ENCODE measurements around the gene DHRS7. TPM values are rescaled to one million over a fixed set of nuclear protein-coding genes. Genes with fewer than 3 reads are reported as not detected.
A peak's percentile ranks its signal among the peaks of the same experiment; 100 is the strongest.

The DHRS7 gene
- total and polyA plus RNA-seq, 9 of the 15 experiments (the other 6 are each of a cell fraction or from before 2014, with no cell fraction given): 10.2 to 20.1 (median 15.7) TPM

- TF ChIP-seq RBM17 (IDR thresholded peaks at IDR 0.05; ENCODE audit: borderline replicate concordance, low read depth, low read length) (no peak), NFE2L1 (tag; IDR thresholded peaks at IDR 0.05; ENCODE audit: borderline replicate concordance, low read depth) (no peak)
These were observed 22.9 kb upstream of the DHRS7 start (continued) for GRCh38 chr14:60188115-60188514.

GRCh38 chr14:60184905-60185555, 19.8 kb upstream of the DHRS7 start:
- peak in 1 of 4 experiments; percentile 17 for DNase-seq (ENCODE audit: extremely low read depth in 1 of 4, low spot score in 3 of 4)
- Histone ChIP-seq H3K4me1 (replicated peaks in 1 of 2; ENCODE audit: control insufficient read depth in 2 of 2, insufficient read depth in 2 of 2, low read length in 2 of 2) (no peaks in the 10 kb centered on the region), H3K9ac (ENCODE audit: insufficient read depth in 1 of 2, low read depth in 2 of 2, low read length in 2 of 2) (no peak overlapping the region), H3K9me3 (replicated peaks; ENCODE audit: control insufficient read depth, insufficient read depth, low read depth, low read length) (no peaks in the 10 kb centered on the region), H3K27ac (ENCODE audit: extremely low read depth, low read depth, low read length) (no peak overlapping the region), H3K36me3 (ENCODE audit: control insufficient read depth, insufficient read depth, low read length) (no peaks in the 10 kb centered on the region), H4K20me1 (replicated peaks; ENCODE audit: control insufficient read depth, insufficient read depth, low read length) (no peaks in the 10 kb centered on the region), H3K4me2 (ENCODE audit: insufficient read depth, low read length) (no peak overlapping the region), H3K79me2 (ENCODE audit: control insufficient read depth, insufficient read depth, low read length) (no peaks in the 10 kb centered on the region), H3K9me1 (ENCODE audit: control insufficient read depth, insufficient read depth, low read length) (no peaks in the 10 kb centered on the region), H2AFZ (ENCODE audit: low read depth, low read length) (no peak overlapping the region), H3K4me3 (no peak overlapping the region), H3K27me3 (ENCODE audit: control insufficient read depth in 2 of 2, insufficient read depth in 2 of 2, low read length in 2 of 2) (peaks cover 0 to 3% of the 10 kb centered on the region in 2 experiments; a peak in 1 of 5 replicates)
- in situ Hi-C loops (cut with MboI): no loop called here
- TF ChIP-seq ZNF316 (IDR thresholded peaks at IDR 0.05): peak; percentile 55
- TF ChIP-seq, protein P1, sequence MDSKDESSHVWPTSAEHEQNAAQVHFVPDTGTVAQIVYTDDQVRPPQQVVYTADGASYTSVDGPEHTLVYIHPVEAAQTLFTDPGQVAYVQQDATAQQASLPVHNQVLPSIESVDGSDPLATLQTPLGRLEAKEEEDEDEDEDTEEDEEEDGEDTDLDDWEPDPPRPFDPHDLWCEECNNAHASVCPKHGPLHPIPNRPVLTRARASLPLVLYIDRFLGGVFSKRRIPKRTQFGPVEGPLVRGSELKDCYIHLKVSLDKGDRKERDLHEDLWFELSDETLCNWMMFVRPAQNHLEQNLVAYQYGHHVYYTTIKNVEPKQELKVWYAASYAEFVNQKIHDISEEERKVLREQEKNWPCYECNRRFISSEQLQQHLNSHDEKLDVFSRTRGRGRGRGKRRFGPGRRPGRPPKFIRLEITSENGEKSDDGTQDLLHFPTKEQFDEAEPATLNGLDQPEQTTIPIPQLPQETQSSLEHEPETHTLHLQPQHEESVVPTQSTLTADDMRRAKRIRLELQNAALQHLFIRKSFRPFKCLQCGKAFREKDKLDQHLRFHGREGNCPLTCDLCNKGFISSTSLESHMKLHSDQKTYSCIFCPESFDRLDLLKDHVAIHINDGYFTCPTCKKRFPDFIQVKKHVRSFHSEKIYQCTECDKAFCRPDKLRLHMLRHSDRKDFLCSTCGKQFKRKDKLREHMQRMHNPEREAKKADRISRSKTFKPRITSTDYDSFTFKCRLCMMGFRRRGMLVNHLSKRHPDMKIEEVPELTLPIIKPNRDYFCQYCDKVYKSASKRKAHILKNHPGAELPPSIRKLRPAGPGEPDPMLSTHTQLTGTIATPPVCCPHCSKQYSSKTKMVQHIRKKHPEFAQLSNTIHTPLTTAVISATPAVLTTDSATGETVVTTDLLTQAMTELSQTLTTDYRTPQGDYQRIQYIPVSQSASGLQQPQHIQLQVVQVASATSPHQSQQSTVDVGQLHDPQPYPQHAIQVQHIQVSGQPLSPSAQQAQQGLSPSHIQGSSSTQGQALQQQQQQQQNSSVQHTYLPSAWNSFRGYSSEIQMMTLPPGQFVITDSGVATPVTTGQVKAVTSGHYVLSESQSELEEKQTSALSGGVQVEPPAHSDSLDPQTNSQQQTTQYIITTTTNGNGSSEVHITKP (IDR thresholded peaks at IDR 0.05; ENCODE audit: partially characterized antibody): peak; percentile 6
- peak; percentile 42; the same call in 1 of the 2 replicates for TF ChIP-seq JUND (IDR thresholded peaks at IDR 0.05; ENCODE audit: borderline replicate concordance, low read depth, low read length)
- no peak for TF ChIP-seq JUND (tag; IDR thresholded peaks at IDR 0.05; ENCODE audit: borderline replicate concordance, low read depth, low read length)
- peak; percentile 59 for TF ChIP-seq ATF3 (IDR thresholded peaks at IDR 0.05)
- no peak for TF ChIP-seq ATF3 (CRISPR knock-in tag; conservative IDR thresholded peaks at IDR 0.05)
- TF ChIP-seq, protein P2, sequence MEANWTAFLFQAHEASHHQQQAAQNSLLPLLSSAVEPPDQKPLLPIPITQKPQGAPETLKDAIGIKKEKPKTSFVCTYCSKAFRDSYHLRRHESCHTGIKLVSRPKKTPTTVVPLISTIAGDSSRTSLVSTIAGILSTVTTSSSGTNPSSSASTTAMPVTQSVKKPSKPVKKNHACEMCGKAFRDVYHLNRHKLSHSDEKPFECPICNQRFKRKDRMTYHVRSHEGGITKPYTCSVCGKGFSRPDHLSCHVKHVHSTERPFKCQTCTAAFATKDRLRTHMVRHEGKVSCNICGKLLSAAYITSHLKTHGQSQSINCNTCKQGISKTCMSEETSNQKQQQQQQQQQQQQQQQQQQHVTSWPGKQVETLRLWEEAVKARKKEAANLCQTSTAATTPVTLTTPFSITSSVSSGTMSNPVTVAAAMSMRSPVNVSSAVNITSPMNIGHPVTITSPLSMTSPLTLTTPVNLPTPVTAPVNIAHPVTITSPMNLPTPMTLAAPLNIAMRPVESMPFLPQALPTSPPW (CRISPR knock-in tag; IDR thresholded peaks at IDR 0.05): no peak
- peak; percentile 54; the same call in 1 of the 2 replicates for TF ChIP-seq C11orf30 (IDR thresholded peaks at IDR 0.05; ENCODE audit: low read depth)
- 0 out of 2 replicates have a peak, but pooled peaks have one; percentile 28 for TF ChIP-seq MAFG (tag; conservative IDR thresholded peaks at IDR 0.05)
- no peak for TF ChIP-seq GABPA (tag; conservative IDR thresholded peaks at IDR 0.05; ENCODE audit: low read depth)
- ATAC-seq: no peak
- intact Hi-C loops (cut with micrococcal nuclease): loop anchor here (1.0 to 10.0 kb wide), 4 partner anchors 121 to 680 kb away; no protein-coding TSS in a partner anchor
- ChIA-PET CTCF (ENCODE audit: low intra/inter-chr PET ratio) (interaction anchor here (0.7 to 2.2 kb wide), 5 partner anchors 120 to 374 kb away, joined by 3 to 21 read pairs (median 4); no protein-coding TSS in a partner anchor), POLR2A (no interaction called here)
- BruUV-seq (replicated peaks): no TSS peak
- WGBS (ENCODE audit: insufficient coverage, low coverage, missing lambda C conversion rate): 0% methylated on average over 5 of the region's 5 CpGs
- FAIRE-seq: no peak
